ENCODE results near the gene C2CD4C. TPM values are rescaled to one million over a fixed set of nuclear protein-coding genes. Genes with fewer than 3 reads are reported as not detected.

The C2CD4C gene, protein sequence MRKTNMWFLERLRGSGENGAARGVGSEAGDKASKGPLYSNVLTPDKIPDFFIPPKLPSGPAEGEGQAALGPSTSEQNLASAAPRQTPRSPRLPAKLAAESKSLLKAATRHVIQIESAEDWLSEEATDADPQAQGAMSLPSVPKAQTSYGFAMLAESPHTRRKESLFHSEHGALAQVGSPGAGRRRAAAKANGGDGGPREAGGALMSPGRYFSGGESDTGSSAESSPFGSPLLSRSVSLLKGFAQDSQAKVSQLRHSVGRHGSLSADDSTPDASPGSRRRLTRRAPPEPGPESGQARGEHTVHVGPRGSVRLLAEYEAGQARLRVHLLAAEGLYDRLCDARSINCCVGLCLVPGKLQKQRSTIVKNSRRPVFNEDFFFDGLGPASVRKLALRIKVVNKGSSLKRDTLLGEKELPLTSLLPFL
- 0.19 TPM for polyA plus RNA-seq (2012; ENCODE audit: insufficient read depth, insufficient read length, low read depth)

DNA sequence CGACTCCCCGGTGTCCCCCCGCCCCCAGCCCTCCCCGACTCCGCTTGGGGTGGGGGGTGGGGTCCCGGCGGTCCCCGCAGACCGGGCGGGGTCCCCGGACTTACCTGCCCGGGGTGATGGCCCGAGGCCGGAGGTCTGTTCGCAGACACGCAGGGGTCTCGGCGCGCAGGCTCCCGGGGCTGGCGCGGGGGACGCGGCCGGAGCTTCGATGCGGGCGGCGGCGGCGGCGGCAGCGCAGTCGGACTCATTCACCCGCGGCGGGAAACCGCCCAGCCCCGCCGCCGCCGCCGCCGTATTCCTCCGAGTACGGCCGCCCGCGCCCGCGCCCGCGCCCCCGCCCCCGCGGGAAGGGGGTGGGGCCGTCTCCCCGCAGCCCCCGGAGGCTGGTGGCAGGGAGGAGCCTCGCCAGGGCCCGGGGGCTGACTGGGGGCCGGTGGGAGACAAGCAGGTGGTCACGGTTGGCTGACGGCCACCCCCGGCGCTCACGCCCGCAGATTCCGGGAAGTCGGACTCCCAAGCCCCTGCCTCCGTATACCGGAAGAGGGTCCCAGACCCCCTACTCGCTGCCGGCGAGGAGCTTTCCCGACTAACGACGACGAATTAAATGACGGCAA is at the start of gene C2CD4C:
Gene C2CD4C, minus strand, starts transcription at position 246 of the 614 bp plus-strand sequence. CDS start 786 bp downstream, outside the sequence.
- H3K27me3 ChIP-seq, result peaks cover 46% of the 10 kb centered on the region
- peak within 1 kb of the TSS; percentile 41 for H3K4me3 ChIP-seq (ENCODE audit: low read depth, low read length)
- peaks cover 11% of the 10 kb centered on the region for H3K4me1 ChIP-seq
- no peaks in the 10 kb centered on the region for H3K36me3 ChIP-seq
- DNase-seq, result no peak
- H3K9me3 ChIP-seq, result no peaks in the 10 kb centered on the region
- TF ChIP-seq, protein P1, sequence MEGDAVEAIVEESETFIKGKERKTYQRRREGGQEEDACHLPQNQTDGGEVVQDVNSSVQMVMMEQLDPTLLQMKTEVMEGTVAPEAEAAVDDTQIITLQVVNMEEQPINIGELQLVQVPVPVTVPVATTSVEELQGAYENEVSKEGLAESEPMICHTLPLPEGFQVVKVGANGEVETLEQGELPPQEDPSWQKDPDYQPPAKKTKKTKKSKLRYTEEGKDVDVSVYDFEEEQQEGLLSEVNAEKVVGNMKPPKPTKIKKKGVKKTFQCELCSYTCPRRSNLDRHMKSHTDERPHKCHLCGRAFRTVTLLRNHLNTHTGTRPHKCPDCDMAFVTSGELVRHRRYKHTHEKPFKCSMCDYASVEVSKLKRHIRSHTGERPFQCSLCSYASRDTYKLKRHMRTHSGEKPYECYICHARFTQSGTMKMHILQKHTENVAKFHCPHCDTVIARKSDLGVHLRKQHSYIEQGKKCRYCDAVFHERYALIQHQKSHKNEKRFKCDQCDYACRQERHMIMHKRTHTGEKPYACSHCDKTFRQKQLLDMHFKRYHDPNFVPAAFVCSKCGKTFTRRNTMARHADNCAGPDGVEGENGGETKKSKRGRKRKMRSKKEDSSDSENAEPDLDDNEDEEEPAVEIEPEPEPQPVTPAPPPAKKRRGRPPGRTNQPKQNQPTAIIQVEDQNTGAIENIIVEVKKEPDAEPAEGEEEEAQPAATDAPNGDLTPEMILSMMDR (IDR thresholded peaks at IDR 0.05; ENCODE audit: low read depth, low read length), result no peak

- DNase-seq, result no peak
- peaks cover 18% of the 10 kb centered on the region for H3K27me3 ChIP-seq
- no peak overlapping the region for H3K4me3 ChIP-seq (ENCODE audit: low read depth, low read length)
- TF ChIP-seq, protein P1 (IDR thresholded peaks at IDR 0.05; ENCODE audit: low read depth, low read length), result no peak
- no peaks in the 10 kb centered on the region for H3K4me1 ChIP-seq
- H3K36me3 ChIP-seq, result no peaks in the 10 kb centered on the region
- no peaks in the 10 kb centered on the region for H3K9me3 ChIP-seq
Observed at GRCh38 chr19:458091-459042, 49.4 kb upstream of the C2CD4C start.

DNA sequence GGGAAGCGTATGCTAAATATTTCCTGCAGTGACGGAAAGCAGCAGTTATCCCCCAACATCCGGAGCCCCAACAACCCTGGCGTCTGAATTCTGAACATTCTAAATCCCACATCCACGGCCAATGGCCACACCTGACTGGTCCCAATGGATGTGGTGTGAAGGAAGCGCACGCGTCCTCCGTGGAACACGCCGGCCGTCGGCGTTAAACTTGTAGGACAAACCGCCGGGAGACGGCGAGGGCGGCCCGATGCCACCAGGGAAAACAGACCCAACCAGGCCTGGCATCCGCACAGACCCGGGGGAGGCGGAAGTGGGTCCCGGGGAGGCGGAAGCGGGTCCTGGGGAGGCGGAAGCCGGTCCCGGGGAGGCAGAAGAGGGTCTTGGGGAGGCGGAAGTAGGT is 48.7 kb upstream of the C2CD4C start:
- H3K9me3 ChIP-seq, result no peaks in the 10 kb centered on the region
- H3K4me3 ChIP-seq (ENCODE audit: low read depth, low read length), result no peak overlapping the region
- TF ChIP-seq, protein P1 (IDR thresholded peaks at IDR 0.05; ENCODE audit: low read depth, low read length), result no peak
- H3K4me1 ChIP-seq, result no peaks in the 10 kb centered on the region
- no peaks in the 10 kb centered on the region for H3K36me3 ChIP-seq
- peaks cover 18% of the 10 kb centered on the region for H3K27me3 ChIP-seq
- no peak for DNase-seq

- peaks cover 3% of the 10 kb centered on the region; the same call in 1 of the 2 replicates for H3K9me3 ChIP-seq
- H3K4me1 ChIP-seq, result no peaks in the 10 kb centered on the region
- DNase-seq, result no peak
- H3K36me3 ChIP-seq, result no peaks in the 10 kb centered on the region
- peaks cover 11% of the 10 kb centered on the region for H3K27me3 ChIP-seq
- TF ChIP-seq, protein P1 (IDR thresholded peaks at IDR 0.05; ENCODE audit: low read depth, low read length), result no peak
- H3K4me3 ChIP-seq (ENCODE audit: low read depth, low read length), result no peak overlapping the region
Observed at GRCh38 chr19:456547-457110, 47.7 kb upstream of the C2CD4C start.

GRCh38 chr19:455851-456546 is 47.1 kb upstream of the C2CD4C start:
- Histone ChIP-seq H3K4me3 (ENCODE audit: low read depth, low read length) (no peak overlapping the region), H3K4me1 (no peaks in the 10 kb centered on the region), H3K27me3 (peaks cover 9% of the 10 kb centered on the region), H3K36me3 (no peaks in the 10 kb centered on the region), H3K9me3 (peaks cover 5% of the 10 kb centered on the region; the same call in 1 of the 2 replicates)
- DNase-seq, result no peak
- TF ChIP-seq, protein P1 (IDR thresholded peaks at IDR 0.05; ENCODE audit: low read depth, low read length), result no peak

Data from BE2C (cell line).